CD14-positive monocyte (primary cell): Measurements from ENCODE around the gene BORA. TPM values are rescaled to one million over a fixed set of nuclear protein-coding genes. Genes with fewer than 3 reads are reported as not detected.
A peak's percentile ranks its signal among the peaks of the same experiment; 100 is the strongest.

ENCODE experiments used
- DNase-seq, 3 donors: peaks; one replicate each; pipeline ENCODE4 v3.0.0-alpha.2; 2011 to 2022
- H2AFZ ChIP-seq: 2 replicates; pipeline ENCODE4 v1.6.0; 2012; ENCODE audit warnings: mild to moderate bottlenecking, low read depth, low read length, inconsistent platforms; ENCODE audit not compliant: insufficient read depth, poor library complexity, severe bottlenecking
- H3K27ac ChIP-seq, 2 donors: 1 replicate in 1 of 2; 2 replicates in 1 of 2; pipeline ENCODE4 v1.5.1; 2012 to 2013; ENCODE audit warnings: low read length in 2 of 2, control low read depth in 1 of 2, inconsistent platforms in 1 of 2, low read depth in 1 of 2, mild to moderate bottlenecking in 1 of 2
- H3K27me3 ChIP-seq, 2 donors: one replicate each; pipeline versions ENCODE4 v1.6.0 to v1.6.1; 2011 to 2013; ENCODE audit warnings: low read length in 2 of 2; ENCODE audit not compliant: control insufficient read depth in 2 of 2, insufficient read depth in 2 of 2
- H3K36me3 ChIP-seq, 2 donors: replicated peaks in 1 of 2; 1 replicate in 1 of 2; 2 replicates in 1 of 2; pipeline versions ENCODE4 v1.5.1 to v1.6.1; 2012 to 2013; ENCODE audit warnings: low read length in 2 of 2, control low read depth in 1 of 2, inconsistent platforms in 1 of 2, mild to moderate bottlenecking in 1 of 2; ENCODE audit not compliant: insufficient read depth in 2 of 2, control insufficient read depth in 1 of 2
- H3K4me1 ChIP-seq, 2 donors: 1 replicate in 1 of 2; 2 replicates in 1 of 2; pipeline versions ENCODE4 v1.5.1 to v1.6.1; 2012 to 2013; ENCODE audit warnings: low read length in 2 of 2, control low read depth in 1 of 2, inconsistent platforms in 1 of 2, mild to moderate bottlenecking in 1 of 2, moderate library complexity in 1 of 2; ENCODE audit not compliant: insufficient read depth in 2 of 2, control insufficient read depth in 1 of 2
- H3K4me2 ChIP-seq: replicated peaks from 2 replicates; pipeline ENCODE3; 2012; ENCODE audit warnings: low read length, moderate library complexity, mild to moderate bottlenecking; ENCODE audit not compliant: poor library complexity, severe bottlenecking; ENCODE audit errors: extremely low read depth
- H3K4me3 ChIP-seq, 3 experiments: fragments of 200-600 bp in 1 of 3; sonication (generic) in 1 of 3; replicated peaks in 1 of 3; 1 replicate in 2 of 3; 2 replicates in 1 of 3; pipeline ENCODE4 v1.5.1; 2011 to 2013; ENCODE audit warnings: low read length in 3 of 3, mild to moderate bottlenecking in 3 of 3, control low read depth in 2 of 3, low read depth in 2 of 3, inconsistent platforms in 1 of 3, moderate library complexity in 1 of 3
- H3K79me2 ChIP-seq: 2 replicates; pipeline ENCODE4 v1.6.0; 2012; ENCODE audit warnings: mild to moderate bottlenecking, control low read depth, inconsistent platforms, low read length, moderate library complexity; ENCODE audit not compliant: insufficient read depth
- H3K9ac ChIP-seq: 2 replicates; pipeline ENCODE4 v1.6.0; 2017; ENCODE audit warnings: low read length, mild to moderate bottlenecking; ENCODE audit not compliant: insufficient read depth, poor library complexity, severe bottlenecking
- H3K9me3 ChIP-seq, 2 donors: replicated peaks in 1 of 2; 1 replicate in 1 of 2; 2 replicates in 1 of 2; pipeline versions ENCODE4 v1.5.1 to v1.6.1; 2012 to 2013; ENCODE audit warnings: low read length in 2 of 2, control low read depth in 1 of 2; ENCODE audit not compliant: control insufficient read depth in 1 of 2, insufficient read depth in 1 of 2
- H4K20me1 ChIP-seq: 2 replicates; pipeline ENCODE4 v1.6.0; 2012; ENCODE audit warnings: mild to moderate bottlenecking, low read length, control low read depth, moderate library complexity; ENCODE audit not compliant: insufficient read depth
- H3K27ac Mint-ChIP-seq, 7 donors: one replicate each; pipeline ENCODE4 v1.8.0; 2020; ENCODE audit warnings: mild to moderate bottlenecking in 7 of 7, mixed read lengths in 7 of 7, moderate library complexity in 6 of 7, inconsistent platforms in 2 of 7
- H3K27me3 Mint-ChIP-seq, 3 donors: one replicate each; pipeline ENCODE4 v1.8.0; 2021 to 2022; ENCODE audit warnings: low read depth in 3 of 3, mild to moderate bottlenecking in 3 of 3, mixed read lengths in 3 of 3, moderate library complexity in 3 of 3, inconsistent platforms in 1 of 3
- H3K36me3 Mint-ChIP-seq, 2 donors: one replicate each; pipeline ENCODE4 v1.8.0; 2020; ENCODE audit warnings: mixed read lengths in 2 of 2, inconsistent platforms in 1 of 2, mild to moderate bottlenecking in 1 of 2
- H3K4me1 Mint-ChIP-seq: one replicate; pipeline ENCODE4 v1.8.0; 2020; ENCODE audit warnings: mild to moderate bottlenecking, mixed read lengths
- H3K4me3 Mint-ChIP-seq, 2 donors: one replicate each; pipeline ENCODE4 v1.8.0; 2020; ENCODE audit warnings: mild to moderate bottlenecking in 2 of 2, mixed read lengths in 2 of 2, moderate library complexity in 1 of 2
- H3K9me3 Mint-ChIP-seq, 7 donors: one replicate each; pipeline ENCODE4 v1.8.0; 2020 to 2022; ENCODE audit warnings: mixed read lengths in 7 of 7, mild to moderate bottlenecking in 6 of 7, moderate library complexity in 6 of 7, inconsistent platforms in 2 of 7
- WGBS: methylation state at CpG from one replicate; pipeline ENCODE4 v1.1.5; 2013; ENCODE audit warnings: missing lambda C conversion rate; ENCODE audit not compliant: insufficient coverage; 5-methylcytosine and 5-hydroxymethylcytosine counted together
- intact Hi-C, 2 donors: fragments of 100-400 bp; cut with micrococcal nuclease; formaldehyde crosslinking; loops; one replicate each; pipeline versions ENCODE4 v1.15.0 to v1.15.1; 2023
- polyA minus RNA-seq: library from RNA; depleted of rRNA, polyadenylated mRNA; stranded (reverse); fragments of >200 nt; gene quantifications from 2 replicates; pipeline ENCODE4 v1.2.3, GENCODE V29; 2012
- polyA plus RNA-seq, 3 donors: library from polyadenylated mRNA; depleted of rRNA in 1 of 3; unstranded in 2 of 3; stranded (reverse) in 1 of 3; fragments of 300-500 nt in 2 of 3; fragments of >200 nt in 1 of 3; fragmentation: Illumina TruSeq in 2 of 3; gene quantifications; 1 replicate in 2 of 3; 2 replicates in 1 of 3; pipeline ENCODE4 v1.2.3, GENCODE V29; 2012 to 2021
- total RNA-seq, 12 experiments: library from RNA in 1 of 12; stranded (reverse) in 1 of 12; fragments of 120-200 nt in 1 of 12; gene quantifications; one replicate each; pipeline ENCODE4 v1.2.4 and lab custom pipeline; 2013 to 2026; ENCODE audit warnings: mixed read lengths in 6 of 12, inconsistent platforms in 1 of 12
- TF ChIP-seq, protein P1 (sequence below): fragments of 200-600 bp; IDR thresholded peaks from one replicate; pipeline ENCODE4 v1.8.0; 2022; ENCODE audit warnings: antibody characterized with exemption, mild to moderate bottlenecking

BORA gene
- total RNA-seq (2013) = 6.9 TPM
- polyA plus RNA-seq (1 to 10 TPM; 2.1 to 4.7 (median 2.9) TPM), polyA minus RNA-seq (2.2 and 2.8 TPM in 2 replicates), total RNA-seq (lab: John Stamatoyannopoulos, UW) (1.1 to 5.2 (median 2.9) reads per million in 11 experiments)

DNA sequence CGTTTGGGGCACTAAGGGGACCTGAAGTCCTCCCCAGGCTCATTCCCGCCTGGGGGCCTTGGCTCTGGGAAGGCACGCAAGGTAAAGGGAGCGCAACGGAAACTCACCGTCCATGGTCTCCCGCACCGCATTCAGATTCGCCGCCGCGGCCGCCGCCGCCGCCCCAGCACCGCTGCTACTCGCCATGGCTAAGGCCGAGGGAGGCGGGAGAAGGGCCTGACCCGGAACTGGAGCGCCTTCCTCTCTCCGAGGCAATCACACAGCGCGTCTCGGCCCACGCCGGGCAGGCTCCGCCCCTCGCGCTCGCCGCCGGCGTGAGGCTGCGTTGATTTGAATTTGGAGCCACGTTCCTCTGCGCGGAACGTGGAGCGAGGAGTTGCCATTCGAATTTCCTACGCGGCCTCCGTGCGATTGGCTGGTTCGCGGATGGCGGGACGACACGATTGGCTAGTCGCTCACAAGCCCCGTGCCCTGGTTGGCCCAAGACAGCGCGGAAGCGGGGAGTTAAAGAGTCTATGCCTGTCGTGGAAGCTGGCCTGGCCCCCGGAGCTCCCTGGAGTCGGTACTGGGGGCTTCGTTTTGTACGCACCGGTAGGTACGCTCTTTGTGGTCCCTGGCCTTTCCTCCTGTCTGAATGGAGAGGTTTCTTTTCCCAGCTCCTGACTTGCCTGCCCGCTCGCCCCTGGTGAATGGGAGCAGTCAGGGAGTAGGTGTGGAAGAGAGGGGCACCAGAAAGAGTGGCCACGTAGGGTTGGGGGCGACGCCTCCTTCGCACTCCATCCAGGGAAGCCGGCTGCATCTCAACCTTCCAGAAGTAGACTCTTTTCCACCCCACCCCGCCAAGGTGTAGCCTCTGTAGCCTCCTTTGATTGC lies at the start of gene BORA, which contains the start of gene MZT1:
TSS of gene BORA (plus strand) at position 507 of the 873 bp plus-strand sequence. CDS start 1,018 bp downstream, outside the sequence.
TSS of gene MZT1 (minus strand) at position 213 of the 873 bp plus-strand sequence. CDS start at position 186, 27 bp downstream.
- H3K27me3 Mint-ChIP-seq = peaks cover 0 to 2% (median 0%) of the 10 kb centered on the region in 3 donors
- H3K79me2 ChIP-seq = peaks cover 94% of the 10 kb centered on the region
- H3K27ac Mint-ChIP-seq = peak within 1 kb of the TSS; percentile 79 to 95 (median 89)
- peak within 1 kb of the TSS; percentile 95 to 97 for H3K4me3 Mint-ChIP-seq
- WGBS = under 1% methylated on average over 65 of the region's 71 CpGs
- peaks cover 19 to 39% of the 10 kb centered on the region in 2 donors for H3K4me1 ChIP-seq
- peaks cover 12 to 26% of the 10 kb centered on the region in 2 donors for H3K36me3 Mint-ChIP-seq
- H2AFZ ChIP-seq = peak within 1 kb of the TSS; percentile 94
- intact Hi-C loops = loop anchor here (1.0 to 5.0 kb wide), 2 partner anchors 55 kb away; partner anchors contain the start of genes PIBF1 (in 2 of the 2) and DIS3 (in 1 of the 2)
- H3K4me2 ChIP-seq = peak within 1 kb of the TSS; percentile 94
- peak; percentile 95 to 97 (median 97) for DNase-seq
- H3K4me1 Mint-ChIP-seq = peaks cover 33% of the 10 kb centered on the region
- H3K36me3 ChIP-seq = peaks cover 8 to 13% of the 10 kb centered on the region in 2 donors
- no peaks in the 10 kb centered on the region for H3K27me3 ChIP-seq
- H3K9ac ChIP-seq = peak within 1 kb of the TSS; percentile 78
- H3K27ac ChIP-seq = peak within 1 kb of the TSS; percentile 63 to 84
- peaks cover 11% of the 10 kb centered on the region for H4K20me1 ChIP-seq
- peaks cover 0 to 3% (median 0%) of the 10 kb centered on the region in 7 donors for H3K9me3 Mint-ChIP-seq
- no peaks in the 10 kb centered on the region for H3K9me3 ChIP-seq
- H3K4me3 ChIP-seq = peak within 1 kb of the TSS; percentile 93 to 97 (median 95)
- TF ChIP-seq, protein P1, sequence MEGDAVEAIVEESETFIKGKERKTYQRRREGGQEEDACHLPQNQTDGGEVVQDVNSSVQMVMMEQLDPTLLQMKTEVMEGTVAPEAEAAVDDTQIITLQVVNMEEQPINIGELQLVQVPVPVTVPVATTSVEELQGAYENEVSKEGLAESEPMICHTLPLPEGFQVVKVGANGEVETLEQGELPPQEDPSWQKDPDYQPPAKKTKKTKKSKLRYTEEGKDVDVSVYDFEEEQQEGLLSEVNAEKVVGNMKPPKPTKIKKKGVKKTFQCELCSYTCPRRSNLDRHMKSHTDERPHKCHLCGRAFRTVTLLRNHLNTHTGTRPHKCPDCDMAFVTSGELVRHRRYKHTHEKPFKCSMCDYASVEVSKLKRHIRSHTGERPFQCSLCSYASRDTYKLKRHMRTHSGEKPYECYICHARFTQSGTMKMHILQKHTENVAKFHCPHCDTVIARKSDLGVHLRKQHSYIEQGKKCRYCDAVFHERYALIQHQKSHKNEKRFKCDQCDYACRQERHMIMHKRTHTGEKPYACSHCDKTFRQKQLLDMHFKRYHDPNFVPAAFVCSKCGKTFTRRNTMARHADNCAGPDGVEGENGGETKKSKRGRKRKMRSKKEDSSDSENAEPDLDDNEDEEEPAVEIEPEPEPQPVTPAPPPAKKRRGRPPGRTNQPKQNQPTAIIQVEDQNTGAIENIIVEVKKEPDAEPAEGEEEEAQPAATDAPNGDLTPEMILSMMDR = no peak

DNA sequence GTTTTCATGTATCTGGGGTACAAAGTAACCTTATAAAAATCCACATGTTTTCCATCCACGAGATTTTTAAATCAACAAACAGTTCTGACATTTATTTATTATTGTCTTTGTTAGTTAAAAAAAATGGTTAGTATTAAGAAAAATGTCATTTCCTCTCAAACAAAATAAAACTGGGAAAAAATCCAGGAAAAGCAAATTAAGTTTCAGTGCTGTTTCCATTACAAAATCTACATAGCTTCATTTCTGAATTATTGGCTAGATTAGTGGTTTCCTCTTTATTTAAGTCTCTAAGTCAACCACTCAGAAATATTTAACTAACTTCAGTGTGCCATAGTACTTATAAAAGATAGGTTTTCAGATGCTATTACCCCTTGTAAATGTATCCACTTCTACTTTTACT lies 49.4 kb upstream of the BORA start:
- H3K4me2 ChIP-seq = no peak overlapping the region
- no peak overlapping the region for H3K4me3 ChIP-seq
- no CpG with 5 or more reads among the region's 1 CpG for WGBS
- no peaks in the 10 kb centered on the region for H4K20me1 ChIP-seq
- H3K36me3 ChIP-seq = no peaks in the 10 kb centered on the region
- Mint-ChIP-seq H3K9me3 (peaks cover 0 to 5% (median 0%) of the 10 kb centered on the region in 7 donors), H3K4me3 (no peak overlapping the region), H3K27me3 (no peaks in the 10 kb centered on the region), H3K36me3 (no peaks in the 10 kb centered on the region), H3K27ac (no peak overlapping the region), H3K4me1 (peaks cover 7% of the 10 kb centered on the region)
- DNase-seq = no peak
- no peak overlapping the region for H3K9ac ChIP-seq
- no peak overlapping the region for H2AFZ ChIP-seq
- no peaks in the 10 kb centered on the region for H3K27me3 ChIP-seq
- no peaks in the 10 kb centered on the region for H3K9me3 ChIP-seq
- TF ChIP-seq, protein P1 = no peak
- intact Hi-C loops = no loop called here
- no peak overlapping the region for H3K27ac ChIP-seq
- no peaks in the 10 kb centered on the region for H3K79me2 ChIP-seq
- peaks cover 0 to 5% of the 10 kb centered on the region in 2 donors for H3K4me1 ChIP-seq
